GM19043 (cell line): ENCODE data around the gene ERCC1.

Experiments
- ATAC-seq: cut with Tn5 transposase; IDR thresholded peaks from one replicate; pipeline ENCODE4 v1.9.1; 2021; ENCODE audit warnings: low read depth; ENCODE audit not compliant: unreplicated experiment

The ERCC1 gene

DNA sequence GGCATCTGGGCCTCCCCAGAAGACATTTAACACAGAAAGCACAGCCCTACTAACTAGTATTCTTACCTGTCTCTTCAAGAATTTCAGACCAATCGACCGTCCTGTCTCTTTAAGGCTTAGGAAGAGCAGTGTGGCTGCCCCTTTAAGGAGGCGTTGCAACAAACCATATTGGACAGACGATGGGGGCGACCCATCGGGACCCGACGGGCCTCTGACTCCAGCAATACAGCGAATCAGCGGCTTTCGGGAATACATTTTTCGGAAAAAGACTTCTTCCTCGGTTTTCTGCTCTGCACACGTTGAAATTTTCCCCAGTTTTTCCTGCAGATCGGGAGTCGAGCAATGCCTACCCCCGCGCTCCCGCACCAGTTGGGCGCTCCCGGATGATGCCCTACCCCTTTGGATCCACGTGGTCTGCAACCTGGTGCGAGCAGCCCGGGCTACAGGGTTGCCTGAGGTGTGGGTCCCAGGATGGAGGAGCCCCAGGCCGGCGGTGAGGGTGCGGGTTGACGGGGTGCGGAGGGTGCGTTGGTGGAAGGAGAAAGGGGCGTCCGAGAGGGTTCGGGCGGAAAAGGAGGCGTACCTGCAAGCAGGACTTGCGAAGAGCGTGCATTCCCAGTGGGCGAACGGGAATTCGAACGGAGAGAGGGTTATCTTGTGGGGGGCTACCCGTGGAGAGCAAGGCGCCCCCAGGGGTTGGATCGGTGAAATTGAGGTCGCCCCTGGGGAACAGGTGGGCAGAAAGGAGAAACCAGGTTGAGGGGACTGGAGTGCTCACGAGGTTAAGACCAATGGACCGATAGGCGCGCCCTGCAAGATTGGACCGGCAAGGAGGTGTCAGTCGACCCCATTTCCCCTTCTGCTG is 17.3 kb downstream of the ERCC1 start, which contains the start of gene POLR1G:
Gene POLR1G (plus strand): TSS at position 419 of the 865 bp plus-strand sequence. CDS start 53 bp downstream, at position 472.
- ATAC-seq, result peak; percentile 51

- ATAC-seq, result peak; percentile 35
These were observed 18.1 kb downstream of the ERCC1 start for GRCh38 chr19:45405435-45406225.

DNA sequence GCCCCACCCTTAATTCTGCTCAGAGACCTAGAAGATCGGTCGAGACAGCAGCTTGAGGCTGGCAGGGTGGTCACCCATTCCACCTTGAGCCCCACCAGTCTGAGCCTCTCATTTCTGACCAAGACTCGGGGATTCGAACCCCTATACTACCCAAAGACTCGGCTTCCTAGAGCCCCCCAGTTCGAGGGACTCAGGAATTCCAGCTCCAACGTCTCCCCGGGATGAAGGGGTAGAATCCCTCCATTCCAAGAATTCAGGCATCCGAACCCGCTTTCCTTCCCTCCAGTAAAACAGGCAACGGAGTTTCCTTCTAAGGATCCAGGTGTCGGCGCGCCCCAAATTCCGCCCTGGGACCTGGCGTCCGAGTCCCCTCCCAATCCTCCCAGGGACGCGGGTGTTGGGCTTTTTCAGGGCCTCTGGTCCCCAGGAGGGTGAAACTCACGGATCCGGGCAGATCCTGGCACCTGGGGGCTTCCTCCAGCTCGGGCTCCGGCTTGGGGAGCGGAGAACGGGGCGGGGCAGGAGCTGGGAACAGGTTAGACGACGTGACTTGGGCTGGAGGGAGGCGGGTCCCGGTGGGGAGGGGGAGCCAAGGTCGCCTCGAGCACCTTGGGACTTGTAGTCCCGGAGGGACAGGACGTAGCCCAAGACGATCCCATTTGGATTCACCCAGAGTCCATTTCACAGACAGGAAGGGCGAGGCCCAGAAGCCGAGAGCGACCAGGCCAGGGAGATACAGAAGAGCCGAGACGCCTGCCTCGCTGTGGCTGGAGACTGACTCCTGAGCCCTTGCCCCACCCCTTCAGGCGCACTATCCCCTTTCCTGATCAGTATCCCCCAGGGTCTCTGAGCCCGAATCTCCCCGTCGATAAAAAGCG is 18.9 kb downstream of the ERCC1 start, which contains the start of gene PPP1R13L:
Gene PPP1R13L (minus strand): TSS at position 513 of the 878 bp plus-strand sequence. CDS start 6,751 bp downstream, outside the sequence.
- ATAC-seq, result no peak

DNA sequence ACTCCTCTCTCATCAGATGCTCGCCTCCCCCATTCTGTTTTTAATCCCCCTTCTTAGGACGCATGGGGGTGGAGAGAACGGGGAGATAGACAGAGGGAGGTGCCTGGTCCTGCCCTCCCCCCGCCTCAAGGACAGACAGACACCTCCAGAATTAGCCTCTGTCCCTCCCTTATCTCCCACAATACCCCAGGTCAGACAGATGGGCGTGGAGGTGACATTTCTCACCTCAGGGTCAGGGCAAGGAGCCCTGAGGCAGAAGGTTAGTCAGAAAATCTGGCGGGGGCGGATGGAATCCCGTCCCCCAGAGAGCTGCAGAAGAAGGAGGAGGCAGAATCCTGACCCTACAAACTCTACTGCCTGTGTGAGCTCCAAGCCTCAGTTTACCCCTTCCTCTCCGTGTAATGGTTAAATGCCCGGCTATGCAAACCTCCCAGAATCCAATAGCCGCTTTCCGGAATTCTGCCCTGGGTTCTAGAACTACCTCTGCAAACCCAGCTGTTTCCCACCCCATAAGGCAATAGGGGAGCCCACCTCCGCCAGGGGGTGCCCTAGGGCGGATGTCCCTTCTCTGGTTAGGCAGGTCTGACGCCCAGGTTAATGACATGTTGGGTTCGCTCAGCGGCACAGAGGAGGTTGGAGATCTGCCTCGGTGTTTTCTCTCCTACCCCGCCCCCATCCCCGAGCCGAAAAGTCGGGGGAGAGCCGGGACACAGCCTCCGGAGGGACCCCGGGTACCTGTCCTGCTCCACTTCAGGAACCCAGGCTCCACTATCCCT is 19.7 kb downstream of the ERCC1 start:
- ATAC-seq, result no peak

DNA sequence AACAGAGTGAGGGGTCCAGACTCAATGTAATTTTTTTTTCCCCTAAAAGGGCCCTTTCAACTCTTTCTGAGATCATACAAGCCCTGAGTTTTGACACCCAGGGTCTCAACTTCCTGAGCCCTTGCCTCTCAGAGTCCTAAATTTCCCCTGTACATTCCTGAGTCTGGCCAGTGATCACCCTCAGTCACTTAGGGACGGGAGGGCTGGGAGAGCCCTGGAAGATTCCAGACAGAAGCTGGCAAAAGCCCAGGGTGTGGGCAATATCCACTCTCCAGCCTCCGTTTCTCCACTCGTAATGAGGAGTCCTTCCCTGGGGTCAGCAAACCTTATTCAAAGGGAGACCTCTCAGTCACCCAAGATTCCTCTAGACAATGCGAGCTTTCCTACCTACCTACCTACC is 20.4 kb downstream of the ERCC1 start:
- ATAC-seq, result no peak

DNA sequence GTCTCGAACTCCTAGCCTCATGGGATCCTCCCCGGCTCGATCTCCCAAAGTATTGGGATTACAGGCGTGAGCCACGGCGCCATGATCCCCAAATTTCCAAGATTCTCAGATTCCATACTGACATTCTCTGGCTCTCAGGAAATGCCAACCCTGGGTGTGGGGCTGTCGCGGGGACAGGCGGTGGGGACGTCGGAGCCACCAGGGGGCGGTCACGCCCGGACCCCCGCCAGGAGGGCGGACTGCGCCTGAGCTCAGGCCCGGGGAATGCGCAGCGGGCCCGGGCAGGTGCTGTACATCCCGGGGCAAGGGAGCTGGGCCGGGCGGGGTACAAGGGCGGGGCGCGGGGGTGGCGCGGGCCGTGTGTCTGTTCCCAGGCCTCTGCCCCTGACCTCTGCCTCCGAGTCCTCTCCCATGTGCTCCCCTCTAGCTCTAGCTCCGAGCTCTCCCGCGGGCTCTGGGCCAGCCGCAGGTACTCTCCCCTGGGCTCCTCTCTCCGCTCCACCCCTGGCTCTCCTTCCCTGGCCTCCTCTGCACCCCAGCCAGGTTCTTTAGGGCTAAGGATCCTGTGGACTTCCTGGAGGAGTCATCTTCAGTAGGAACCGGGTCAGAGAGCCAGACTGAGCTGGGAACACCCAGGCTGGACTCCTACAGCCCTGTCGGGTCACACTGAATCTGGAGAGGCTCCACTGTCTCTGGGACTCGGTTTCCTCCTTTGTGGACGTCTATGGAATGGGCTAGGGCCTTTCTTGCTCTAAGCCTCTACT is 21.2 kb downstream of the ERCC1 start:
- ATAC-seq, result no peak

DNA sequence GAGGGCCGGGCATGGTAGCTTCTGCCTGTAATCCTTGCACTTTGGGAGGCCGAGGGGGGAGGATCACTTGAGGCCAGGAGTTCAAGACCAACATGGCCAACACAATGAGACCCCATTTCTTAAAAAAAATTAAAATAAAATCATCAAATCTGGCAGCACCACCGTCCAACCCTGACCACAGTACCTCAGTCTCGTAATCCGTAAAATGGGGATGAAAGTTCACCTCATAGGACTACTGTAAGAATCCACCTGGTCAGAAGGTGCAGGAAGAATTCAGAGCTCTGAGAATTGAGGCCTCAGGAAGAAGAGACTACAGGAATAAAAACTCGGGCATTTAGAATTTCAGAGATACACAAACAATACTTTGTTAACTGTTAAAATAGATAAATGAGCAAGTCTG is 21.9 kb downstream of the ERCC1 start:
- no peak for ATAC-seq

GRCh38 chr19:45400192-45400591 is 23.5 kb downstream of the ERCC1 start:
- ATAC-seq, result no peak

DNA sequence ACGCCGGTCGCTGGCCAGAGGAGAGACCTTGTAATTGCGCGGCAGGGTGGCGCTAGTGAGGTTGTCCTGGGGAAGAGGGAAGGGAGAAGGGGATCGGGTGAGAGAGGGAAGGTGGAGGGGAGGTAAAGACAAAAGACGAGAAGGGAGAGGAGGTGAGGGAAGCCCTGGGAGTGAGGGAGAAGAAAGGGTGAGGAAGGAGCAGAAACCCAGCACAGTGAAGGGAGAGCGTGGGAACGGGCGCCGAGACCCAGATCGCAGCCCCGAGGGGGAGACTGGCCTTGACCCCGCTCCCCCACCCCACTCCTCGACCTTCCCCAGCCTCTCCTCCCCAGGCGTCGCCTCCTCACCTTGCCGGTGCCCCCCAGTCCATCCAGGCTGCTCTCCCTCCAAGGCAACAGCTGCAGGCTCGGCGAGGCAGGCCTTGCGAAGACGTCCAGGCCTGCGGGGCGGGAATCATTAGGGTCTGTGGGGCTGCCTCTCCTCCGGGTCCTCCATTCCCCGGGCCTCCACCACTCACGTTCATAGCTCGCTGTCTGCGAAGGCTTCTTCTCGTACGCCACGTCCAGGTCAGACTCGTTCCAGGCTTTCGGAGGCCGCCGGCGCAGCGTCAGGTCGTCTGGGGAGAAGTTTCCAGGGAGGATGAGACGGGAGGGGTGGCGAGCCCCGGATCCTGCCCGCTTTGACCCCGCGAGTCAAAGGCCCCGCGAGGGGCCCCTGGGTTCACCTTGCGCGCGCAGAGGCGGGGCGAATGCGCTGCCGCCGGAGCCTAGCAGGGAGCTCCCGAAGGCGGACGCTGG is 27.7 kb downstream of the ERCC1 start:
- no peak for ATAC-seq

- ATAC-seq, result no peak
These were observed 31.6 kb downstream of the ERCC1 start for GRCh38 chr19:45391871-45392665.

DNA sequence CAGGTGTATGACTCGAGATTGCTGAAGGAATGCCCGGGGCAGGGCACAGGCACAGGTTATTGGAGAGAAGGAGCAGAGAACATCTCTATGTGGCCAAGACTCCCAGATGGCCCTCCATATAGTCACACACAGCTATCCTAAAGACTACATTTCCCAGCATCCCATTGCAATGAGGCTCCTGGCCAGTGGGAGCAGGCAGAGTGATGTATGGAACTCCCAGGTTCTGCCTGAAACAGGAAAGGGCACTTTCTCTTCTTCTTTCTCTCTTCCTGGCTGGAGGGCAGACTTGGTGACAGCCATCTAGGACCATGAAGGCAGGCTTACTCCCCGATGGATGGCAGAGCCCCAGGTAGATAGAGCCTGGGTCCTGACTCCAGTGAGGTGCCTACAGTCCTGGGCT is 32.4 kb downstream of the ERCC1 start:
- ATAC-seq, result no peak

GRCh38 chr19:45385392-45386221 is 38.1 kb downstream of the ERCC1 start:
- ATAC-seq, result no peak

- ATAC-seq, result no peak
These were observed 41.3 kb downstream of the ERCC1 start for GRCh38 chr19:45382426-45382825.

DNA sequence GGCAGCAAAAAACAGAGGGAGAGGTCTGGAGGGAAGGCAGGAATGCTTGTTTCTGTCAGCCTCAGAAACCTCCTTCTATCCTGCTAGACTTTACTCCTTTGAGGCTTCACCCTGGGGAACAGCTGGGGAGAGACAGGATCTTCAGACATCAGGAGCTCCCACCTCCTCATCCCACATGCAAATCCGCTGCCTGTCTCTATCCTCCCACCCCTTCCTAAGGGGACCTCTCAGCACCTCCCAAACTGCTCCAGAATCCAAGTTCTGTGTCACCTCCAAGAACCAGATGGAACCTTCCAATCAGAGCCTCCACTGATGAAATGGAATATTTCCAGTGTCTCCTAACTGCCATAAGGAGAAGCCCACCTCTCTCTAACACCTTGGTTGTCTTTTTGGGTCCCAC is 43.6 kb downstream of the ERCC1 start:
- ATAC-seq, result no peak

DNA sequence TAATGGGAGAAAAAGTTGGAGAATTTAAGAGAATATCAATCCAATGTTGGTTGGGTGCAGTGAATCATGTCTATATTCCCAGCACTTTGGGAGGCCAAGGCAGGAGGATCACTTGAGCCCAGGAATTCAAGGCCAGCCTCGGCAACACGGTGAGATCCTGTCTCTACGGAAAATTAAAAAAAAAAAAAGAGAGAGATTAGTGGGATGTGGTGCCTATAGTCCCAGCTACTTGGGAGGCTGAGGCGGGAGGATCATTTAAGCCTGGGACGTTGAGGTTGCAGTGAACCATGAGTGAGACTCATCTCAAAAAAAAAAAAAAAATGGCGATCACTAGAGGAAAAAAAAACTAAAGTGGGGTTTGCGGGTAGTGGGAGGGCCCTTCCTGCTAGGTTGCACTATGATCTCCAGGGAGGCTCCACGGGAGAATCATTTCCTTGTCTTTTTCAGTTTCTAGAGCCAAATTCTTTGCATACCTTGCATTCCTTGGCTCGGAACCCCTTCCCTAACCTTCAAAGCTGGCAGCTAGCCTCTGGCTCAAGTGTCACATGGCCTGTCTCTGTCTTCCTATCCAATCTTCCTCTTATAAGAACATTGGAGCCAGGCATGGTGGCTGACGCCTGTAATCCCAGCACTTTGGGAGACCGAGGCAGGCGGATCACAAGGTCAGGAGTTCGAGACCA is 47.5 kb downstream of the ERCC1 start:
- no peak for ATAC-seq
